DMS79 treated with DMSO at 0.1 percent for 48 hours (cell line): ENCODE measurements around the gene WDR27.
"Not testable (repeated sequence)": the region's sequence is repeated elsewhere in the genome, so short reads cannot be mapped to it uniquely, and the experiment has no call there.

Source experiments
- DNase-seq: peaks from one replicate; lab custom pipeline; 2025; lab: John Stamatoyannopoulos, UW

Gene WDR27

GRCh38 chr6:169709293-169709692, 7.5 kb upstream of the WDR27 start:
- DNase-seq, result no peak

GRCh38 chr6:169707772-169708171, 5.9 kb upstream of the WDR27 start:
- no peak for DNase-seq

- DNase-seq, result no peak
Measured at GRCh38 chr6:169702840-169703246, 1.0 kb upstream of the WDR27 start.

GRCh38 chr6:169701311-169701953, 397 bp downstream of the WDR27 start:
- DNase-seq, result peak; percentile 17

GRCh38 chr6:169700296-169700695, 1.5 kb downstream of the WDR27 start:
- DNase-seq, result no peak

- DNase-seq, result not testable (repeated sequence)
Measured at GRCh38 chr6:169697115-169697514, 4.7 kb downstream of the WDR27 start.

- DNase-seq, result no peak
Measured at GRCh38 chr6:169695131-169695530, 6.7 kb downstream of the WDR27 start.

GRCh38 chr6:169692516-169692915, 9.3 kb downstream of the WDR27 start:
- DNase-seq, result no peak

GRCh38 chr6:169691260-169691659, 10.6 kb downstream of the WDR27 start:
- DNase-seq, result no peak

- DNase-seq, result no peak
Measured at GRCh38 chr6:169689287-169689686, 12.5 kb downstream of the WDR27 start.

GRCh38 chr6:169685860-169686259, 16.0 kb downstream of the WDR27 start:
- no peak for DNase-seq

- DNase-seq, result no peak
Measured at GRCh38 chr6:169684056-169684455, 17.8 kb downstream of the WDR27 start.

GRCh38 chr6:169678342-169678741, 23.5 kb downstream of the WDR27 start:
- DNase-seq, result no peak

- DNase-seq, result no peak
Measured at GRCh38 chr6:169677096-169677495, 24.7 kb downstream of the WDR27 start.

- DNase-seq, result no peak
Measured at GRCh38 chr6:169675011-169675410, 26.8 kb downstream of the WDR27 start.

GRCh38 chr6:169671563-169671962, 30.3 kb downstream of the WDR27 start:
- no peak for DNase-seq

GRCh38 chr6:169669889-169670288, 31.9 kb downstream of the WDR27 start:
- DNase-seq, result no peak

GRCh38 chr6:169669147-169669546, 32.7 kb downstream of the WDR27 start:
- DNase-seq, result peak; percentile 56

GRCh38 chr6:169668203-169668847, 33.5 kb downstream of the WDR27 start:
- DNase-seq, result no peak

GRCh38 chr6:169667716-169668115, 34.1 kb downstream of the WDR27 start:
- no peak for DNase-seq

GRCh38 chr6:169666441-169666840, 35.4 kb downstream of the WDR27 start:
- peak; percentile 24 for DNase-seq

GRCh38 chr6:169665289-169665688, 36.5 kb downstream of the WDR27 start:
- DNase-seq, result peak; percentile 79

- DNase-seq, result no peak
Measured at GRCh38 chr6:169664227-169664626, 37.6 kb downstream of the WDR27 start.

GRCh38 chr6:169663468-169663867, 38.4 kb downstream of the WDR27 start:
- DNase-seq, result no peak
